HEK293 (cell line): Measurements from ENCODE around the gene TM9SF1.
A peak's percentile ranks its signal among the peaks of the same experiment; 100 is the strongest.

Experiments used
- CTCF ChIA-PET: fragments of 350-600 bp; formaldehyde crosslinking; extraction: SDS; loops from one replicate; lab custom pipeline; 2021; ENCODE audit warnings: antibody characterized with exemption; lab: Yijun Ruan, JAX
- POLR2A ChIA-PET: fragments of 300-600 bp; formaldehyde crosslinking; extraction: SDS; loops from one replicate; lab custom pipeline; 2020; ENCODE audit warnings: antibody characterized with exemption, inconsistent platforms; lab: Yijun Ruan, JAX
- H3K27ac ChIP-seq: fragments of 200-500 bp; sonication (Bioruptor generic); 2 replicates; pipeline ENCODE4 v1.5.1; 2014; ENCODE audit warnings: low read depth, low read length, control low read depth, inconsistent platforms; ENCODE audit errors: extremely low read depth
- H3K36me3 ChIP-seq, 2 experiments: fragments of 200-500 bp in 1 of 2; sonication (Bioruptor generic) in 1 of 2; 1 replicate in 1 of 2; 2 replicates in 1 of 2; pipeline ENCODE4 v1.5.1; 2014 to 2017; ENCODE audit warnings: inconsistent platforms in 2 of 2, low read length in 2 of 2; ENCODE audit not compliant: control insufficient read depth in 2 of 2, insufficient read depth in 1 of 2
- H3K4me1 ChIP-seq: fragments of 200-500 bp; sonication (Bioruptor generic); 2 replicates; pipeline ENCODE4 v1.5.1; 2014; ENCODE audit warnings: mild to moderate bottlenecking, low read length, inconsistent platforms; ENCODE audit not compliant: control insufficient read depth, insufficient read depth
- H3K4me3 ChIP-seq: 2 replicates; pipeline ENCODE4 v1.5.1; 2011; ENCODE audit warnings: low read depth, mild to moderate bottlenecking, control low read depth, low read length, moderate library complexity
- H3K9me3 ChIP-seq: fragments of 200-500 bp; sonication (Bioruptor generic); 2 replicates; pipeline ENCODE4 v1.5.1; 2014; ENCODE audit warnings: low read depth, low read length, inconsistent platforms; ENCODE audit not compliant: control insufficient read depth, insufficient read depth
- BCL6B ChIP-seq: fragments of 450-650 bp; formaldehyde crosslinking; IDR thresholded peaks from 2 replicates; pipeline ENCODE4 v1.5.1; 2017; ENCODE audit warnings: missing biosample characterization, missing genetic modification characterization
- EGR2 ChIP-seq: fragments of 450-650 bp; formaldehyde crosslinking; IDR thresholded peaks from 2 replicates; pipeline ENCODE4 v1.5.1; 2016; ENCODE audit warnings: low read depth, missing biosample characterization, missing genetic modification characterization
- GLIS2 ChIP-seq: fragments of 450-650 bp; formaldehyde crosslinking; IDR thresholded peaks from 2 replicates; pipeline ENCODE4 v1.5.1; 2016; ENCODE audit warnings: missing biosample characterization, missing genetic modification characterization
- HOXA7 ChIP-seq: sonication (generic); formaldehyde crosslinking; IDR thresholded peaks from 2 replicates; pipeline ENCODE4 v1.8.1; 2022; ENCODE audit warnings: missing genetic modification reagents, borderline replicate concordance
- OVOL3 ChIP-seq: fragments of 450-650 bp; formaldehyde crosslinking; IDR thresholded peaks from 2 replicates; pipeline ENCODE4 v1.5.1; 2016; ENCODE audit warnings: missing biosample characterization, missing genetic modification characterization
- PRDM2 ChIP-seq: fragments of 450-650 bp; formaldehyde crosslinking; IDR thresholded peaks from 2 replicates; pipeline ENCODE4 v1.5.1; 2016; ENCODE audit warnings: missing biosample characterization, missing genetic modification characterization, borderline replicate concordance
- TRIM28 ChIP-seq: IDR thresholded peaks from 2 replicates; pipeline ENCODE4 v1.6.1; 2011; ENCODE audit warnings: low read length, control low read depth, borderline replicate concordance
- WT1 ChIP-seq: fragments of 450-650 bp; formaldehyde crosslinking; IDR thresholded peaks from 2 replicates; pipeline ENCODE4 v1.5.1; 2016; ENCODE audit warnings: missing biosample characterization, missing genetic modification characterization
- ZBTB17 ChIP-seq: fragments of 450-650 bp; formaldehyde crosslinking; IDR thresholded peaks from 2 replicates; pipeline ENCODE4 v1.5.1; 2016; ENCODE audit warnings: missing biosample characterization, missing genetic modification characterization
- ZBTB20 ChIP-seq: fragments of 450-650 bp; formaldehyde crosslinking; IDR thresholded peaks from 2 replicates; pipeline ENCODE4 v1.5.1; 2016; ENCODE audit warnings: missing biosample characterization, missing genetic modification characterization
- ZFHX2 ChIP-seq: fragments of 450-650 bp; formaldehyde crosslinking; conservative IDR thresholded peaks from 2 replicates; pipeline ENCODE4 v1.5.1; 2016; ENCODE audit warnings: missing biosample characterization, missing genetic modification characterization
- ZFP3 ChIP-seq: fragments of 450-650 bp; formaldehyde crosslinking; IDR thresholded peaks from 2 replicates; pipeline ENCODE4 v1.5.1; 2016; ENCODE audit warnings: low read depth, missing biosample characterization, missing genetic modification characterization
- ZNF146 ChIP-seq: fragments of 450-650 bp; formaldehyde crosslinking; IDR thresholded peaks from 2 replicates; pipeline ENCODE4 v1.5.1; 2016; ENCODE audit warnings: missing biosample characterization, missing genetic modification characterization
- ZNF18 ChIP-seq: fragments of 450-650 bp; formaldehyde crosslinking; IDR thresholded peaks from 2 replicates; pipeline ENCODE4 v1.5.1; 2016; ENCODE audit warnings: missing biosample characterization, missing genetic modification characterization
- ZNF211 ChIP-seq: fragments of 450-650 bp; formaldehyde crosslinking; IDR thresholded peaks from 2 replicates; pipeline ENCODE4 v1.5.1; 2016; ENCODE audit warnings: low read depth, missing biosample characterization, missing genetic modification characterization
- ZNF274 ChIP-seq, 2 experiments: fragments of 200-500 bp in 1 of 2; fragments of 450-650 bp in 1 of 2; sonication (Bioruptor generic) in 1 of 2; formaldehyde crosslinking in 1 of 2; IDR thresholded peaks; 2 replicates each; pipeline versions ENCODE4 v1.5.1 to v1.6.1; 2014 to 2016; ENCODE audit warnings: borderline replicate concordance in 1 of 2, inconsistent platforms in 1 of 2, low read length in 1 of 2, missing biosample characterization in 1 of 2, missing genetic modification characterization in 1 of 2
- ZNF292 ChIP-seq: fragments of 450-650 bp; formaldehyde crosslinking; IDR thresholded peaks from 2 replicates; pipeline ENCODE4 v1.5.1; 2016; ENCODE audit warnings: low read depth, missing biosample characterization, missing genetic modification characterization, borderline replicate concordance
- ZNF324 ChIP-seq: fragments of 450-650 bp; formaldehyde crosslinking; IDR thresholded peaks from 2 replicates; pipeline ENCODE4 v1.5.1; 2016; ENCODE audit warnings: missing biosample characterization, missing genetic modification characterization
- ZNF366 ChIP-seq: fragments of 450-650 bp; formaldehyde crosslinking; conservative IDR thresholded peaks from 2 replicates; pipeline ENCODE4 v1.5.1; 2016; ENCODE audit warnings: missing biosample characterization, missing genetic modification characterization
- ZNF560 ChIP-seq: fragments of 450-650 bp; formaldehyde crosslinking; IDR thresholded peaks from 2 replicates; pipeline ENCODE4 v1.5.1; 2017; ENCODE audit warnings: missing biosample characterization, missing genetic modification characterization, borderline replicate concordance
- ZNF600 ChIP-seq: fragments of 450-650 bp; formaldehyde crosslinking; IDR thresholded peaks from 2 replicates; pipeline ENCODE4 v1.5.1; 2016; ENCODE audit warnings: missing biosample characterization, missing genetic modification characterization
- ZNF623 ChIP-seq: fragments of 450-650 bp; formaldehyde crosslinking; IDR thresholded peaks from 2 replicates; pipeline ENCODE4 v1.5.1; 2016; ENCODE audit warnings: missing biosample characterization, missing genetic modification characterization
- ZNF677 ChIP-seq: fragments of 450-650 bp; IDR thresholded peaks from 2 replicates; pipeline ENCODE4 v1.5.0; 2018; ENCODE audit warnings: missing biosample characterization, mild to moderate bottlenecking, missing genetic modification characterization, moderate library complexity
- ZNF843 ChIP-seq: fragments of 450-650 bp; formaldehyde crosslinking; IDR thresholded peaks from 2 replicates; pipeline ENCODE4 v1.5.1; 2016; ENCODE audit warnings: missing biosample characterization, missing genetic modification characterization

Gene TM9SF1

GRCh38 chr14:24198814-24199524, 3.7 kb upstream of the TM9SF1 start (continued):
- no peak for TF ChIP-seq BCL6B
- TF ChIP-seq ZNF560 = no peak
- no peak for TF ChIP-seq ZNF324
- TF ChIP-seq ZFHX2 (tag by site-specific recombination) = peak; percentile 61
- no peak for TF ChIP-seq ZNF274 (IDR thresholded peaks at IDR 0.05; ENCODE audit: low read length)
- TF ChIP-seq ZNF274 (tag by site-specific recombination; IDR thresholded peaks at IDR 0.05; ENCODE audit: borderline replicate concordance) = peak; percentile 62; the same call in 1 of the 2 replicates
- no peak for TF ChIP-seq HOXA7 (CRISPR knock-in tag)
- no peak for TF ChIP-seq ZNF366
- TF ChIP-seq ZNF18 = peak; percentile 46; the same call in 1 of the 2 replicates
- no peak for TF ChIP-seq ZNF623
- TF ChIP-seq ZFP3 (tag by site-specific recombination) = no peak
- peak; percentile 60 for TF ChIP-seq EGR2 (tag by site-specific recombination)
- TF ChIP-seq, all 188 proteins: peak for 5

GRCh38 chr14:24197056-24197450, 1.8 kb upstream of the TM9SF1 start:
- Histone ChIP-seq H3K9me3 (no peaks in the 10 kb centered on the region), H3K36me3 (peaks cover 4 to 40% of the 10 kb centered on the region in 2 experiments), H3K4me1 (peaks cover 4% of the 10 kb centered on the region; the same call in 1 of the 2 replicates), H3K4me3 (no peak overlapping the region), H3K27ac (no peak overlapping the region)
- TF ChIP-seq ZNF146 (no peak), OVOL3 (tag by site-specific recombination) (no peak), ZNF677 (no peak), ZNF292 (tag by site-specific recombination) (no peak), ZBTB17 (tag by site-specific recombination) (no peak), WT1 (no peak), TRIM28 (no peak), ZNF274 (IDR thresholded peaks at IDR 0.05; ENCODE audit: low read length) (no peak), ZNF274 (tag by site-specific recombination; IDR thresholded peaks at IDR 0.05; ENCODE audit: borderline replicate concordance) (no peak), ZNF366 (no peak), GLIS2 (tag by site-specific recombination) (no peak), ZNF600 (tag by site-specific recombination) (no peak), PRDM2 (tag by site-specific recombination) (no peak), ZFHX2 (tag by site-specific recombination) (no peak), ZNF211 (tag by site-specific recombination) (no peak), ZBTB20 (tag by site-specific recombination) (no peak), ZNF18 (no peak), ZNF843 (tag by site-specific recombination) (no peak)
- CTCF ChIA-PET = interaction anchor here (0.6 to 0.7 kb wide), 2 partner anchors 42 to 139 kb away, joined by 3 to 5 read pairs; no protein-coding TSS in a partner anchor
- POLR2A ChIA-PET = interaction anchor here (4.1 kb wide), 1 partner anchor 17 kb away, joined by 43 read pairs; the partner anchor contains the start of genes CHMP4A and MDP1
